Natural killer cell (primary cell): ENCODE results near the gene ANKRD44. TPM values are rescaled to one million over a fixed set of nuclear protein-coding genes. Genes with fewer than 3 reads are reported as not detected.
A peak's percentile ranks its signal among the peaks of the same experiment; 100 is the strongest.

ENCODE experiments used
- ATAC-seq, 3 donors: fragments of 150-1000 bp in 2 of 3; fragments of 200-7000 bp in 1 of 3; cut with Tn5 transposase; 1 replicate in 1 of 3; 2 replicates in 2 of 3; pipeline ENCODE4 v1.10.0; 2021; ENCODE audit warnings: mild to moderate bottlenecking in 2 of 3, moderate library complexity in 2 of 3
- DNase-seq, 2 donors: peaks; one replicate each; pipeline versions ENCODE4 v3.0.0 to v3.0.0-alpha.2; 2013 to 2021; ENCODE audit warnings: mixed read lengths in 1 of 2
- H3K27ac ChIP-seq: one replicate; pipeline ENCODE4 v1.5.1; 2013; ENCODE audit warnings: mild to moderate bottlenecking, low read length
- H3K27me3 ChIP-seq: one replicate; pipeline ENCODE4 v1.6.1; 2013; ENCODE audit warnings: low read length; ENCODE audit not compliant: control insufficient read depth, insufficient read depth
- H3K36me3 ChIP-seq: one replicate; pipeline ENCODE4 v1.6.1; 2013; ENCODE audit warnings: low read length; ENCODE audit not compliant: control insufficient read depth, insufficient read depth
- H3K4me1 ChIP-seq: one replicate; pipeline ENCODE4 v1.6.1; 2013; ENCODE audit warnings: low read length; ENCODE audit not compliant: control insufficient read depth, insufficient read depth
- H3K4me3 ChIP-seq: one replicate; pipeline ENCODE4 v1.5.1; 2013; ENCODE audit warnings: low read length
- H3K9me3 ChIP-seq: one replicate; pipeline ENCODE4 v1.6.1; 2013; ENCODE audit warnings: low read length; ENCODE audit not compliant: control insufficient read depth, insufficient read depth
- H3K27ac Mint-ChIP-seq, 2 donors: one replicate each; pipeline ENCODE4 v1.8.0; 2022; ENCODE audit warnings: mild to moderate bottlenecking in 2 of 2, mixed read lengths in 2 of 2, moderate library complexity in 1 of 2
- H3K27me3 Mint-ChIP-seq, 2 donors: one replicate each; pipeline ENCODE4 v1.8.0; 2022; ENCODE audit warnings: low read depth in 2 of 2, mixed read lengths in 2 of 2
- H3K36me3 Mint-ChIP-seq: one replicate; pipeline ENCODE4 v1.8.0; 2022; ENCODE audit warnings: mixed read lengths
- H3K4me1 Mint-ChIP-seq, 2 donors: one replicate each; pipeline ENCODE4 v1.8.0; 2022; ENCODE audit warnings: mixed read lengths in 2 of 2
- H3K4me3 Mint-ChIP-seq: one replicate; pipeline ENCODE4 v1.8.0; 2022; ENCODE audit warnings: mild to moderate bottlenecking, moderate library complexity, mixed read lengths
- H3K9me3 Mint-ChIP-seq, 2 donors: one replicate each; pipeline ENCODE4 v1.8.0; 2022; ENCODE audit warnings: mixed read lengths in 2 of 2
- CTCF ChIP-seq: fragments of 200-600 bp; IDR thresholded peaks from one replicate; pipeline ENCODE4 v1.8.0; 2022; ENCODE audit warnings: antibody characterized with exemption
- WGBS: methylation state at CpG from one replicate; pipeline ENCODE4 v1.1.7; 2013; ENCODE audit warnings: missing lambda C conversion rate; ENCODE audit not compliant: insufficient coverage; 5-methylcytosine and 5-hydroxymethylcytosine counted together
- intact Hi-C: fragments of 100-400 bp; cut with micrococcal nuclease; formaldehyde crosslinking; loops from one replicate; pipeline ENCODE4 v1.14.2; 2022
- total RNA-seq, 4 donors: library from RNA; stranded (reverse); fragments of 120-200 nt in 1 of 4; gene quantifications; one replicate each; pipeline versions ENCODE4 v1.2.3 to v1.2.4, GENCODE V29; 2013 to 2022

Gene ANKRD44
- total RNA-seq, 3 donors from 2014 or later (not counting 1 experiment from before 2014, with no cell fraction given) = 252 to 376 (median 311) TPM

- peaks cover 0 to 11% of the 10 kb centered on the region in 2 donors for H3K4me1 Mint-ChIP-seq
- Histone ChIP-seq H3K4me3 (no peak overlapping the region), H3K4me1 (no peaks in the 10 kb centered on the region), H3K36me3 (peaks cover 92% of the 10 kb centered on the region), H3K9me3 (no peaks in the 10 kb centered on the region), H3K27me3 (no peaks in the 10 kb centered on the region), H3K27ac (no peak overlapping the region)
- no peaks in the 10 kb centered on the region for H3K27me3 Mint-ChIP-seq
- TF ChIP-seq CTCF = no peak
- H3K27ac Mint-ChIP-seq = peak overlapping the region; percentile 22 to 78
- DNase-seq (no peak), ATAC-seq (no peak)
- H3K36me3 Mint-ChIP-seq = peaks cover 36% of the 10 kb centered on the region
- no peak overlapping the region for H3K4me3 Mint-ChIP-seq
- H3K9me3 Mint-ChIP-seq = peaks cover 0 to 5% of the 10 kb centered on the region in 2 donors
- intact Hi-C loops = no loop called here
- 96% methylated on average over 3 of the region's 6 CpGs for WGBS
These were observed 230.6 kb downstream of the ANKRD44 start for GRCh38 chr2:197079832-197080555.

- H3K4me3 ChIP-seq = no peak overlapping the region
- WGBS = 98% methylated on average over 3 of the region's 3 CpGs
- peak overlapping the region in 1 of 2 donors; percentile 10 for H3K27ac Mint-ChIP-seq
- no peak overlapping the region for H3K27ac ChIP-seq
- no peak overlapping the region for H3K4me3 Mint-ChIP-seq
- no peak for ATAC-seq
- H3K4me1 Mint-ChIP-seq = peaks cover 0 to 10% of the 10 kb centered on the region in 2 donors
- peaks cover 36% of the 10 kb centered on the region for H3K36me3 Mint-ChIP-seq
- H3K4me1 ChIP-seq = no peaks in the 10 kb centered on the region
- TF ChIP-seq CTCF = no peak
- no peak for DNase-seq
- H3K27me3 Mint-ChIP-seq = no peaks in the 10 kb centered on the region
- H3K9me3 ChIP-seq = no peaks in the 10 kb centered on the region
- intact Hi-C loops = no loop called here
- peaks cover 93% of the 10 kb centered on the region for H3K36me3 ChIP-seq
- H3K9me3 Mint-ChIP-seq = peaks cover 0 to 5% of the 10 kb centered on the region in 2 donors
- H3K27me3 ChIP-seq = no peaks in the 10 kb centered on the region
These were observed 231.2 kb downstream of the ANKRD44 start for GRCh38 chr2:197079414-197079813.

- Histone ChIP-seq H3K4me3 (no peak overlapping the region), H3K9me3 (no peaks in the 10 kb centered on the region), H3K36me3 (peaks cover 90% of the 10 kb centered on the region), H3K27me3 (no peaks in the 10 kb centered on the region), H3K4me1 (no peaks in the 10 kb centered on the region), H3K27ac (no peak overlapping the region)
- H3K36me3 Mint-ChIP-seq = peaks cover 36% of the 10 kb centered on the region
- H3K27ac Mint-ChIP-seq = peak overlapping the region; percentile 10 to 15
- H3K4me1 Mint-ChIP-seq = peaks cover under 1 to 5% of the 10 kb centered on the region in 2 donors
- WGBS = 100% methylated on average over 3 of the region's 4 CpGs
- H3K9me3 Mint-ChIP-seq = peaks cover 0 to 5% of the 10 kb centered on the region in 2 donors
- H3K27me3 Mint-ChIP-seq = no peaks in the 10 kb centered on the region
- TF ChIP-seq CTCF = no peak
- no peak overlapping the region for H3K4me3 Mint-ChIP-seq
- intact Hi-C loops = no loop called here
- ATAC-seq (no peak), DNase-seq (no peak)
These were observed 232.0 kb downstream of the ANKRD44 start for GRCh38 chr2:197078535-197078934.
